PFSK-1 (cell line): ENCODE data around the gene CFHR4.

Source experiments
- SIN3A ChIP-seq: IDR thresholded peaks from 2 replicates; pipeline ENCODE4 v1.6.1; 2012; ENCODE audit warnings: mild to moderate bottlenecking, low read length, moderate library complexity, borderline replicate concordance; ENCODE audit not compliant: insufficient read depth
- TF ChIP-seq, protein P1 (sequence below), 2 experiments: IDR thresholded peaks; 2 replicates each; pipeline versions ENCODE4 v1.6.1 to v1.8.0; 2011 to 2012; ENCODE audit warnings: low read depth in 2 of 2, low read length in 2 of 2, control low read depth in 1 of 2, inconsistent platforms in 1 of 2, mild to moderate bottlenecking in 1 of 2, moderate library complexity in 1 of 2; ENCODE audit not compliant: insufficient read depth in 1 of 2

DNA sequence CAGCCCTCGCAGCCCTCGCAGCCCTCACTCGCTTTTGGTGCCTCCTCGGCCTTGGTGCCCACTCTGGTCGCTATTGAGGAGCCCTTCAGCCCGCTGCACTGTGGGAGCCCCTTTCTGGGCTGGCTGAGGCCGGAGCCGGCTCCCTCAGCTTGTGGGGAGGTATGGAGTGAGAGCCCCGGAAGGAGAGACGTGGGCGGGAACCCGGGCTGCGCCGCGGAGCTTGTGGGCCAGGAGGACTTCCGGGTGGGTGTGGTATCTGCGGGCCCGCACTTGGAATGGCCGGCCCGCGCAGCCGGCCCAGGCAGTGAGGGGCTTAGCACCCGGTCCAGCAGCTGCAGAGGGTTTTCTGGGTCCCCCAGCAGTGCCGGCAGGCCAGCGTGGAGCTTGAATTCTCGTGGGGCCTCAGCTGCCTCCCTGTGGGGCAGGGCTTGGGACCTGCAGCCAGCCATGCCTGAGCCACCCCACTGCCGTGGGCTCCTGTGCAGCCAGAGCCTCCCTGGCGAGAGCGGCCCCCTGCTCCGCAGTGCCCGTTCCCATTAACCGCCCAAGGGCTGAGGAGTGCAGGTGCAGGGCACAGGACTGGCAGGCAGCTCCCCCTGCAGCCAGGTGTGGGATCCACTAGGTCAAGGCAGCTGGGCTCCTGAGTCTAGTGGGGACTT lies 45.8 kb downstream of the CFHR4 start:
- TF ChIP-seq, protein P1, sequence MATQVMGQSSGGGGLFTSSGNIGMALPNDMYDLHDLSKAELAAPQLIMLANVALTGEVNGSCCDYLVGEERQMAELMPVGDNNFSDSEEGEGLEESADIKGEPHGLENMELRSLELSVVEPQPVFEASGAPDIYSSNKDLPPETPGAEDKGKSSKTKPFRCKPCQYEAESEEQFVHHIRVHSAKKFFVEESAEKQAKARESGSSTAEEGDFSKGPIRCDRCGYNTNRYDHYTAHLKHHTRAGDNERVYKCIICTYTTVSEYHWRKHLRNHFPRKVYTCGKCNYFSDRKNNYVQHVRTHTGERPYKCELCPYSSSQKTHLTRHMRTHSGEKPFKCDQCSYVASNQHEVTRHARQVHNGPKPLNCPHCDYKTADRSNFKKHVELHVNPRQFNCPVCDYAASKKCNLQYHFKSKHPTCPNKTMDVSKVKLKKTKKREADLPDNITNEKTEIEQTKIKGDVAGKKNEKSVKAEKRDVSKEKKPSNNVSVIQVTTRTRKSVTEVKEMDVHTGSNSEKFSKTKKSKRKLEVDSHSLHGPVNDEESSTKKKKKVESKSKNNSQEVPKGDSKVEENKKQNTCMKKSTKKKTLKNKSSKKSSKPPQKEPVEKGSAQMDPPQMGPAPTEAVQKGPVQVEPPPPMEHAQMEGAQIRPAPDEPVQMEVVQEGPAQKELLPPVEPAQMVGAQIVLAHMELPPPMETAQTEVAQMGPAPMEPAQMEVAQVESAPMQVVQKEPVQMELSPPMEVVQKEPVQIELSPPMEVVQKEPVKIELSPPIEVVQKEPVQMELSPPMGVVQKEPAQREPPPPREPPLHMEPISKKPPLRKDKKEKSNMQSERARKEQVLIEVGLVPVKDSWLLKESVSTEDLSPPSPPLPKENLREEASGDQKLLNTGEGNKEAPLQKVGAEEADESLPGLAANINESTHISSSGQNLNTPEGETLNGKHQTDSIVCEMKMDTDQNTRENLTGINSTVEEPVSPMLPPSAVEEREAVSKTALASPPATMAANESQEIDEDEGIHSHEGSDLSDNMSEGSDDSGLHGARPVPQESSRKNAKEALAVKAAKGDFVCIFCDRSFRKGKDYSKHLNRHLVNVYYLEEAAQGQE (IDR thresholded peaks at IDR 0.05; ENCODE audit: insufficient read depth in 1 of 2, low read depth in 2 of 2, low read length in 2 of 2), result no peak
- TF ChIP-seq SIN3A, result no peak
